GM23338 (cell line): ENCODE data around the gene SLC27A3. TPM values are rescaled to one million over a fixed set of nuclear protein-coding genes. Genes with fewer than 3 reads are reported as not detected.

Experiments used
- ATAC-seq: fragments of 200-7000 bp; cut with Tn5 transposase; 3 replicates; pipeline ENCODE4 v1.9.1; 2020
- DNase-seq: peaks from one replicate; pipeline ENCODE4 v3.0.0-alpha.2; 2015; ENCODE audit warnings: low spot score
- H2AFZ ChIP-seq: fragments of 200-600 bp; sonication (generic); 2 replicates; pipeline ENCODE4 v1.8.0; 2016; ENCODE audit warnings: antibody characterized with exemption, mild to moderate bottlenecking, moderate library complexity
- H3F3A ChIP-seq: fragments of 200-600 bp; sonication (generic); replicated peaks from 2 replicates; pipeline ENCODE4 v1.8.0; 2017; ENCODE audit warnings: antibody characterized with exemption, mixed run types, low read depth
- H3K27ac ChIP-seq: fragments of 200-600 bp; sonication (generic); 2 replicates; pipeline ENCODE4 v1.6.1; 2016; ENCODE audit warnings: low read depth
- H3K27me3 ChIP-seq: fragments of 200-600 bp; sonication (generic); 2 replicates; pipeline ENCODE4 v1.8.0; 2016; ENCODE audit warnings: mild to moderate bottlenecking, mixed run types, moderate library complexity; ENCODE audit not compliant: insufficient read depth
- H3K36me3 ChIP-seq: fragments of 200-600 bp; sonication (generic); 2 replicates; pipeline ENCODE4 v1.8.0; 2016; ENCODE audit warnings: mild to moderate bottlenecking; ENCODE audit not compliant: insufficient read depth
- H3K4me1 ChIP-seq: fragments of 200-600 bp; sonication (generic); 2 replicates; pipeline ENCODE4 v1.8.0; 2016; ENCODE audit warnings: mild to moderate bottlenecking, moderate library complexity; ENCODE audit not compliant: insufficient read depth
- H3K4me2 ChIP-seq: fragments of 200-600 bp; sonication (generic); 2 replicates; pipeline ENCODE4 v1.7.1; 2017; ENCODE audit warnings: mixed run types
- H3K4me3 ChIP-seq: fragments of 200-600 bp; sonication (generic); 2 replicates; pipeline ENCODE4 v1.6.1; 2016; ENCODE audit warnings: mixed run types
- H3K79me2 ChIP-seq: fragments of 200-600 bp; sonication (generic); replicated peaks from 2 replicates; pipeline ENCODE4 v1.8.0; 2017; ENCODE audit warnings: mild to moderate bottlenecking; ENCODE audit not compliant: insufficient read depth
- H3K9me2 ChIP-seq: fragments of 200-600 bp; sonication (generic); 2 replicates; pipeline ENCODE4 v1.8.0; 2017; ENCODE audit not compliant: insufficient read depth
- H4K20me1 ChIP-seq: fragments of 200-600 bp; sonication (generic); replicated peaks from 2 replicates; pipeline ENCODE4 v1.8.0; 2017; ENCODE audit warnings: mild to moderate bottlenecking; ENCODE audit not compliant: insufficient read depth
- H3K27ac Mint-ChIP-seq: 2 replicates; pipeline ENCODE4 v1.8.0; 2020; ENCODE audit warnings: inconsistent platforms, mild to moderate bottlenecking, moderate library complexity, mixed read lengths
- H3K27me3 Mint-ChIP-seq: 3 replicates; pipeline ENCODE4 v1.8.0; 2022; ENCODE audit warnings: low read depth, mild to moderate bottlenecking, moderate library complexity, mixed read lengths, inconsistent platforms; ENCODE audit not compliant: insufficient read depth, poor library complexity
- H3K36me3 Mint-ChIP-seq: 3 replicates; pipeline ENCODE4 v1.8.0; 2021; ENCODE audit warnings: low read depth, mild to moderate bottlenecking, inconsistent platforms, moderate library complexity, mixed read lengths
- H3K4me1 Mint-ChIP-seq: 3 replicates; pipeline ENCODE4 v1.8.0; 2020; ENCODE audit warnings: mild to moderate bottlenecking, inconsistent platforms, mixed read lengths
- H3K4me3 Mint-ChIP-seq: 3 replicates; pipeline ENCODE4 v1.8.0; 2021; ENCODE audit warnings: moderate library complexity, mild to moderate bottlenecking, inconsistent platforms, mixed read lengths
- H3K9me3 Mint-ChIP-seq: 3 replicates; pipeline ENCODE4 v1.8.0; 2020; ENCODE audit warnings: moderate library complexity, mild to moderate bottlenecking, inconsistent platforms, mixed read lengths
- CREB1 ChIP-seq: fragments of 250-450 bp; sonication (Bioruptor Pico); IDR thresholded peaks from 2 replicates; pipeline ENCODE4 v1.5.0; 2020; ENCODE audit warnings: low read depth, mild to moderate bottlenecking, moderate library complexity
- EZH2phosphoT487 ChIP-seq: fragments of 200-600 bp; sonication (generic); IDR thresholded peaks from one replicate; pipeline ENCODE4 v1.8.1; 2018; ENCODE audit warnings: antibody characterized with exemption; ENCODE audit not compliant: unreplicated experiment
- POLR2AphosphoS5 ChIP-seq: IDR thresholded peaks from 2 replicates; pipeline ENCODE4 v1.6.1; 2016; ENCODE audit warnings: antibody characterized with exemption, low read depth
- STAT1 ChIP-seq: IDR thresholded peaks from one replicate; pipeline ENCODE4 v1.6.1; 2016; ENCODE audit warnings: antibody characterized with exemption; ENCODE audit not compliant: unreplicated experiment
- ZNF462 ChIP-seq: fragments of 250-450 bp; sonication (Bioruptor Pico); IDR thresholded peaks from 2 replicates; pipeline ENCODE4 v1.5.0; 2020; ENCODE audit warnings: mild to moderate bottlenecking, moderate library complexity
- polyA plus RNA-seq: library from polyadenylated mRNA; unstranded; fragments of >200 nt; fragmentation: Nextera tagmentation; extraction: Ambion mirVana; gene quantifications from 2 replicates; pipeline ENCODE4 v1.2.1, GENCODE V29; 2016
- total RNA-seq: library from RNA; depleted of rRNA; stranded (reverse); fragments of >200 nt; shearing (Covaris generic); gene quantifications from 2 replicates; pipeline ENCODE4 v1.2.3, GENCODE V29; 2014

Gene SLC27A3
- total and polyA plus RNA-seq, 2 experiments from 2014 or later: 24.2 to 26.3 TPM

GRCh38 chr1:153790966-153791647 lies 15.9 kb downstream of the SLC27A3 start:
- peaks cover 15% of the 10 kb centered on the region for H3K27me3 Mint-ChIP-seq
- H3K4me2 ChIP-seq: no peak overlapping the region
- no peaks in the 10 kb centered on the region for H3K9me2 ChIP-seq
- no peak overlapping the region for H3K27ac Mint-ChIP-seq
- no peak overlapping the region for H3K4me3 ChIP-seq
- DNase-seq (no peak), ATAC-seq (no peak)
- H3K27me3 ChIP-seq: no peaks in the 10 kb centered on the region
- TF ChIP-seq EZH2phosphoT487: no peak
- no peak for TF ChIP-seq ZNF462 (CRISPR knock-in tag)
- no peak for TF ChIP-seq STAT1
- no peak for TF ChIP-seq POLR2AphosphoS5
- no peak for TF ChIP-seq CREB1 (CRISPR knock-in tag)
- H3F3A ChIP-seq: 0 out of 2 replicates have a peak, but pooled peaks cover 12% of the 10 kb centered on the region
- H3K9me3 Mint-ChIP-seq: no peaks in the 10 kb centered on the region
- H3K36me3 ChIP-seq: no peaks in the 10 kb centered on the region
- no peak overlapping the region for H3K27ac ChIP-seq
- peak overlapping the region; percentile 90; the same call in 1 of the 2 replicates for H2AFZ ChIP-seq
- H3K4me1 ChIP-seq: peaks cover 19% of the 10 kb centered on the region
- no peaks in the 10 kb centered on the region for H4K20me1 ChIP-seq
- no peaks in the 10 kb centered on the region for H3K79me2 ChIP-seq
- peaks cover 31% of the 10 kb centered on the region for H3K4me1 Mint-ChIP-seq
- H3K36me3 Mint-ChIP-seq: no peaks in the 10 kb centered on the region
- H3K4me3 Mint-ChIP-seq: no peak overlapping the region
